HG02884 (cell line): ENCODE data around the gene GSG1L2.

ENCODE experiments used
- ATAC-seq: cut with Tn5 transposase; IDR thresholded peaks from one replicate; pipeline ENCODE4 v1.9.1; 2021; ENCODE audit warnings: mild to moderate bottlenecking, moderate library complexity; ENCODE audit not compliant: unreplicated experiment

Gene GSG1L2

DNA sequence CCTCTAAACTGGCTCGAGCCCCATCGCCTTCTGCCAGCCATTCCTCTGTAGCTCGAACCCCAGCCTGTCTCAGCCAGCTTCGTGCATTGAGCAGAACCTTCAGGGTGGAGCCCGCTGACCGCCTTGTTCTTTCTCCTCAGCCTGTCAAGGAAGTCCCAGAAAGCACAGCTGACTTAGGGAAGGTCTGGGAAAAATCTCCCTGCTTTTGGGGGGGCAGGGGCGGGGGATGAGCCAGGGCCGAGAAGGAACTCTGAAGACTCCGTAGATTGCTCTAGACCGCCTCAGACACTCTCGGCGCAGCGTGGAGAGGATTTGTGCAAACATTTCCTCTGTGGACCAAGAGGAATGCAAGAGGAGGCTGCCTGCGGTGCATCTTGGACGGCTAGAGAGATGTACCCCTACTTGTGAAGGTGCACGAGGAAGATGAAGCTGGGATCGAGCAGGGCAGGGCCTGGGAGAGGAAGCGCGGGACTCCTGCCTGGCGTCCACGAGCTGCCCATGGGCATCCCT is 3.8 kb upstream of the GSG1L2 start, which contains the start of gene GLP2R:
GLP2R (plus strand) TSS at position 284 of the 510 bp plus-strand sequence; CDS start at position 424, 140 bp downstream.
- no peak for ATAC-seq

DNA sequence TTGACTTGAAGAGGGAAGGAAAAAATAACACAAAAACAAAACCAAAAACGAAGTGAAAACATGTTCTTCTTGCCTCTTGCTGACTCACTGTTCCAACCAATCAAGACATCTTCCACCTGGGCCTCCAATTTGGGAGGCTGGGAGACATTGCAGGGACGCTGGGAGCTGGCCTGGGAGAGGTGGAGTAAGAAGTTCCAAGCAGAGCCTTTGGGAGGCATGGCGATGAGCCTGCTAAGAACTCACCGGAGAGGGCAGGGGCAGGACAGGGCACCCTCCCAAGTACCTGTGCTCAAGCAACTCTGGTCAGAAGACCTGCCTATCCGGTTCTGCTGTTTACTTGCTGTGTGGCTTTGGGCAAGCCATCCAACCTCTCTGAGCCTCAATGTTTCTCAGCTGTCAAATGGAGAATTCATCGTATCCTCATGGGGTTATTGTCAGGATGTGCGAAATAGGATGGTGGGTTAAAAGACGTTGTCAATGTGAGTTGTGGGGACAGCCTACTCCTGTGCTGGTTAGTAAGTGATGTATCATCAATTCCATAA is 3.0 kb upstream of the GSG1L2 start:
- no peak for ATAC-seq

GRCh38 chr17:9824094-9824493 is 2.2 kb upstream of the GSG1L2 start:
- ATAC-seq = no peak

- no peak for ATAC-seq
Measured at GRCh38 chr17:9820448-9820847, 1.4 kb downstream of the GSG1L2 start.

DNA sequence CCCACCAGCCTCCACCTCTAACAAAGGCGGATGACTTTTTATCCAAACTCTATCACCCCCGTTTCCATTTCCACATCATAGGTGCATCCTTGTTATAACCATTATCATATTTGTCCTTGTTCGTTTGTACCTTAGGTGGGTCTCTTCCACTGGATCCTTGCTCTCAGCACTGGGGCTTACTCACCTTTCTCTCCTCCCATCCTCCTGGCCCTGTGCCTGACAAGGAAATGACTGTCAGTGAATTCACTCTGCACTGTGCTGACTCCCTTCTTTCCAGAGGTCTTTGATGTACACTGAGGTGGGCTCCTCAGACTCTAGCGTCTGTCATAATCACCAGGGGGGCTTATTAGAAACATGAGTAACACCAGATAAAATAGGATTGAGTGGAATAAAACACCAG is 3.1 kb downstream of the GSG1L2 start:
- ATAC-seq = no peak

DNA sequence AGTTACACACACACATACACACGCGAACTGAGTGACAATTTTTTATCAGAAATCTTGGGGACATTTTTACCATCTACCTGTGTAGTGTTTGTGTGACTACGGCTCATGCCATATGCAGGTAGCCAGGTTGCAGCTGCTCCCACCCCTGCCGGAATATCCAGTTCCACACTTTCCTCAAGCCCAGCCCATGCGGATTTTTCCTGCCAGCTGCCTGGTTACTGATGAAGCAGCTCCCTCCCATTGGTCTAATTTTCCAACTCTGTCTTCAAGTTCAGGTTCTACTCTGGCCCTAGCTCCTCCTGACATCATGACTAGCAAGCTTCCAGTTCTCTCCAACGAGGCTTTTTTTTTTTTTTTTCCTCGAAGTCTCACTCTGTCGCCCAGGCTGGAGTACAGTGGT is 4.8 kb downstream of the GSG1L2 start:
- no peak for ATAC-seq

- ATAC-seq = no peak
Measured at GRCh38 chr17:9816472-9816871, 5.4 kb downstream of the GSG1L2 start.

DNA sequence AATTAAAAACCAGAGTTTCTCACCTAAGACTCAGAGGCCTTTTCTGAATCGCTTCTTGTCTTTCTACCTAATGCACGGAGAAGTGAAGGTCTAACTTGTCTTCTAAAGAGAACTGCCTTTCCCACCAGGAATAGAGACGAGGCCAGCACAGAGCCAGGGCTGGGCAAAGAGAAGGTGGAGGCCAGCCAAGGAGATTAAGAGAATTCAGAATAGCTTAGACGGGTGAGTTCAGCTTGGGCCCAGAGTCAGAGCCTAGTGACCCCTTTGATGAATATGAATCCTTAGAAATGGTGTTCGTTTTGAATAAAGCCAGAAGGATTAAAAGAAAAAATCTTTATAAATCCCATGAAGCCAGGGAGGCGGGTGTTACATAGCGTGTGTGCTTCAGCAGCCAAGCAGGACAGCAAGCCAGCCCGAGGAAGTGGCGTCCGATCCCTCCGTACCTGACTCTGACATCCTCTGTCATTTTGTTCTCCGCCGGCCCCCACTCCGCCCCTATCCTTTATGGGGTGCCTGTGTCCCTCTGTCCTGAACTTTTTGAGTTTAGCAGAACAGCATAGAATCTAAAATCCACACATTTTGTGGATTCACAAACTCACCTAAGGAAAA is 7.4 kb downstream of the GSG1L2 start:
- ATAC-seq = no peak

- ATAC-seq = no peak
Measured at GRCh38 chr17:9813166-9813565, 8.7 kb downstream of the GSG1L2 start.

- no peak for ATAC-seq
Measured at GRCh38 chr17:9811537-9811936, 10.3 kb downstream of the GSG1L2 start.

GRCh38 chr17:9811086-9811485 is 10.8 kb downstream of the GSG1L2 start:
- ATAC-seq = no peak

- ATAC-seq = no peak
Measured at GRCh38 chr17:9810100-9810949, 11.6 kb downstream of the GSG1L2 start.

GRCh38 chr17:9809409-9809808 is 12.5 kb downstream of the GSG1L2 start:
- ATAC-seq = no peak

DNA sequence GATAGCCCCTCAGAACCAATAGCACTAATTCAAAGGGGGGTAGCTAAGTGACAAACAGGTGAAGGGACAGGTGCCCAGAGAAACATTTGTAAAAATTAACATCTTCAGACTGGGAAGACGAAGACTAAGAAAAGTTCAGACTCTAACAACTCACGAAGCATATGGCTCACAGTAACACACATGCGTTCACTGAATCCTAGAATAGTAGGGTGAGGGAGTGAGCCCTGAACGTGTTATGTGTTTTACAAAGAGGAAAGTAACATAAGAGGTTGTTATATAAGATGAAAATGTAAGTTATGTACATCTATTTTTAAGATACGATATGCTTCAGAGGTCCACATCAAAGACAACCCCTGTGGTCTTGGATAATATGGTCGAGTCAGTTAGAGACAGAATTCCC is 15.2 kb downstream of the GSG1L2 start:
- ATAC-seq = no peak

GRCh38 chr17:9805769-9806168 is 16.1 kb downstream of the GSG1L2 start:
- no peak for ATAC-seq

- no peak for ATAC-seq
Measured at GRCh38 chr17:9802697-9803096, 19.2 kb downstream of the GSG1L2 start.

DNA sequence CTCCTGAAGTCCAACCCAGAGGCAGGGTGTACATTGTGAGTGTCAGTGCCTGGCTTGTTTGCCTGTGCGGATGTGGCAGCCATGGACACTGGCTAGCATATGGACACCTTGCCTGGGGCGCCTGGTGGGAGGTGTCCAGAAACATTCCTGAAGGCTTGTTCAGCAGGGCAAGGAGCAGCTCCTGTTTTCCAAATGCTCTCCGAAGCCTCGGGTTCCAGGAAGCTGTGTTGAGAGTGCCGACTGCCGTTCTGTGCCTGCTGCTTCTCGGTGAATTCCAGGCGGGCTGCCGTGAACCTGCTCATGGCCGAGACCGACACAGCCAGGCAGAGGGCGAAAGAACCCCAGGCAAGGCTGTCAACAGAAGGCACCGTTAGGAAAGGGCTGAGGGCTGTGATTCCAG is 19.6 kb downstream of the GSG1L2 start:
- ATAC-seq = no peak

DNA sequence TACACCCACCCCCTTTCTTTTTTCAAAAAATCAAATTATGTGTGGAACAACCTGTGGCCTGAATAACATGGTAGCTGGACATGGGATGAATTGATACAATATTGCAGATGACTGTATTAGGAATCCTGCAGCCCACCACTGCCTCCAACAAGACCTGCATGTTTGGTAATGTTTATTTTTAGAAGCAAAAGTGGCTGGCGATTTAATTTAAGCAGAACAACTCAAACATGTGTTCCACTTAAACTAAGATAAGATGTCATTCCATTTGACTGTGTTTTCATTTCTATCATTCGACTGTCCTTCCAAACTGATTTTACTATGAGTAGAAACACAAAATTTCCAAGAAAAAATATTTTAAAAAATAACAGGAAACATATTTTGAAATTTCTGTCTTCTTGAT is 20.4 kb downstream of the GSG1L2 start:
- no peak for ATAC-seq

DNA sequence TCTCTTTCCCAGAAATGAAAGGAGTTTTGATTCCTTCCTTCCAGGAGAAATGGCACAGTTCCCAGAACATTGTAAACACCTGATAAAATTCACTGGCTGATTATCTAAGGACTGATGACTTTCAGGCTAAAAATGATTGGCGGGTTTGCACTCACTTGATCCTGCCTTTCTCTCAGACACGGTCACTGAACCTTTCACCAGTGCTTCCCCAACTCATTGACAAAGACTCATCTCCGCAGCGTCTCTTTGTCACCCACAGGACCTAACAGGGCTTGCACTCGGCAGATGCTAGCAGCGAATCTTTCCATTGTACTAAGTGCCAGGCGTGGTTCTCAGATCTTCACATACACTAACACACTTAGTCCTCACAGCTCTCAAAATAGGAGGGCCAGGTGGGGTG is 23.2 kb downstream of the GSG1L2 start:
- ATAC-seq = no peak

DNA sequence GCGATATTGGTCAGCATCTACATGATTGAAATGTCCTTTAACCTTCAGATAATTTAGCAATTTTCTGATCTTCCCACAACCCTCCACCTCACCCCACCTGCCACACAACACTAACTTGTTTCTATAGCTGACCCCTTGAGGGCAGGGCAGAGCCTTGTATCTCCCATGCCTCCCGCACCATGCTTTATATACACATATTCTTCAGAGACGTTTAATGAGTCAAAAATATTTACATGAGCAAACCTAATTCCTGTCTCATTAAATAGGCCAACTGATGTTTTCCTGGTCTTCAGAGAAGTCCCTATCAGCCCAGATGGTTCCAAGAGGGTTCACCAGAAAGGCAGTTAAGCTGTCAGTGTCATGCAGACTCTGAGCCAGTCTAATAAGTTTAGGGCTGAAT is 23.9 kb downstream of the GSG1L2 start:
- ATAC-seq = no peak

- ATAC-seq = no peak
Measured at GRCh38 chr17:9792181-9792840, 29.6 kb downstream of the GSG1L2 start.
